C4-2B (cell line): ENCODE measurements around the gene MSH2.

Experiments
- CTCF ChIP-seq: fragments of 450-650 bp; conservative IDR thresholded peaks from 2 replicates; pipeline ENCODE4 v1.5.1; 2017; ENCODE audit warnings: mild to moderate bottlenecking
- ZFX ChIP-seq: fragments of 450-650 bp; IDR thresholded peaks from 2 replicates; pipeline ENCODE4 v1.6.1; 2017

- TF ChIP-seq CTCF, result no peak
- TF ChIP-seq ZFX, result no peak
These were observed 52.5 kb downstream of the MSH2 start for GRCh38 chr2:47455411-47455810.
